ENCODE data around the gene FNDC5. TPM values are rescaled to one million over a fixed set of nuclear protein-coding genes. Genes with fewer than 3 reads are reported as not detected.

The FNDC5 gene
- total and polyA plus RNA-seq, 2 of the 13 experiments (the other 11 are each of a cell fraction or from before 2014, with no cell fraction given) = 1.4 to 3.1 TPM

GRCh38 chr1:32907435-32907834, 36.7 kb upstream of the FNDC5 start:
- POLR2A ChIA-PET = no interaction called here
- Histone ChIP-seq H3K4me1 (ENCODE audit: insufficient read depth, low read length) (0 out of 2 replicates have a peak, but pooled peaks cover 7% of the 10 kb centered on the region), H3K9ac (ENCODE audit: insufficient read depth, low read depth, low read length) (no peak overlapping the region), H2AFZ (ENCODE audit: low read length) (no peak overlapping the region), H3K36me3 (replicated peaks in 1 of 2; ENCODE audit: control insufficient read depth in 1 of 2, insufficient read depth in 2 of 2, low read length in 2 of 2) (no peaks in the 10 kb centered on the region), H3K9me3 (ENCODE audit: low read length) (no peaks in the 10 kb centered on the region), H4K20me1 (ENCODE audit: insufficient read depth, low read length) (no peaks in the 10 kb centered on the region), H3K27me3 (ENCODE audit: control insufficient read depth in 1 of 2, insufficient read depth in 2 of 2, low read length in 2 of 2) (peaks cover 0 to 12% of the 10 kb centered on the region in 2 experiments; a peak in 4 of 5 replicates), H3K27ac (ENCODE audit: extremely low read length, insufficient read depth, low read length) (no peak overlapping the region), H3K4me3 (replicated peaks in 1 of 3; ENCODE audit: insufficient read depth in 1 of 3, low read depth in 2 of 3, low read length in 3 of 3) (no peak overlapping the region), H3K79me2 (ENCODE audit: insufficient read depth, low read length) (no peaks in the 10 kb centered on the region), H3K4me2 (ENCODE audit: low read depth, low read length) (no peak overlapping the region)
- TF ChIP-seq POLR2A (IDR thresholded peaks at IDR 0.05; ENCODE audit: insufficient read depth in 1 of 2, low read depth in 2 of 2, low read length in 2 of 2) = no peak
- no peak for TF ChIP-seq GATAD2A (CRISPR knock-in tag; IDR thresholded peaks at IDR 0.05)
- TF ChIP-seq ATF5 (CRISPR knock-in tag; IDR thresholded peaks at IDR 0.05; ENCODE audit: low read depth) = no peak
- no peak for TF ChIP-seq CENPT (CRISPR knock-in tag; IDR thresholded peaks at IDR 0.05; ENCODE audit: low read depth)
- TF ChIP-seq BRF2 (CRISPR knock-in tag; IDR thresholded peaks at IDR 0.05) = no peak
- no peak for TF ChIP-seq MED13 (CRISPR knock-in tag; IDR thresholded peaks at IDR 0.05)
- TF ChIP-seq ZNF770 (CRISPR knock-in tag; IDR thresholded peaks at IDR 0.05) = no peak
- no peak for TF ChIP-seq XRCC5 (optimal IDR thresholded peaks at IDR 0.05; ENCODE audit: low read length)
- no peak for TF ChIP-seq CHCHD3 (CRISPR knock-in tag; IDR thresholded peaks at IDR 0.05)
- TF ChIP-seq SATB2 (CRISPR knock-in tag; IDR thresholded peaks at IDR 0.05) = no peak
- TF ChIP-seq EEA1 (CRISPR knock-in tag; IDR thresholded peaks at IDR 0.05; ENCODE audit: borderline replicate concordance) = no peak
- no peak for TF ChIP-seq ZNF136 (CRISPR knock-in tag; IDR thresholded peaks at IDR 0.05; ENCODE audit: low read depth)
- TF ChIP-seq ATM (IDR thresholded peaks at IDR 0.05; ENCODE audit: borderline replicate concordance) = no peak
- no peak for TF ChIP-seq NFKB2 (CRISPR knock-in tag; IDR thresholded peaks at IDR 0.05; ENCODE audit: borderline replicate concordance)
- TF ChIP-seq SOX5 (CRISPR knock-in tag; IDR thresholded peaks at IDR 0.05; ENCODE audit: borderline replicate concordance) = no peak
- TF ChIP-seq GRHL1 (CRISPR knock-in tag; conservative IDR thresholded peaks at IDR 0.05) = no peak
- ATAC-seq = no peak
- BruUV-seq (replicated peaks) = no TSS peak
- in situ Hi-C loops (cut with HindIII; ENCODE audit: extremely low pct_ligation_motif_present, low pct_unique_long_range_greater_than_20kb) (no loop called here), intact Hi-C loops (cut with micrococcal nuclease; ENCODE audit: unreplicated experiment) (no loop called here)
- 11% methylated on average over 4 of the region's 4 CpGs for WGBS (ENCODE audit: low lambda C conversion rate)
- CTCF ChIA-PET (ENCODE audit: low intra/inter-chr PET ratio, low total read pairs) = no interaction called here
- no peak for FAIRE-seq
- no peak for DNase-seq (ENCODE audit: low spot score)
